GM21786 (cell line): ENCODE measurements around the gene MCFD2.

ENCODE experiments used
- ATAC-seq: cut with Tn5 transposase; IDR thresholded peaks from one replicate; pipeline ENCODE4 v1.9.1; 2021; ENCODE audit not compliant: unreplicated experiment

The MCFD2 gene

DNA sequence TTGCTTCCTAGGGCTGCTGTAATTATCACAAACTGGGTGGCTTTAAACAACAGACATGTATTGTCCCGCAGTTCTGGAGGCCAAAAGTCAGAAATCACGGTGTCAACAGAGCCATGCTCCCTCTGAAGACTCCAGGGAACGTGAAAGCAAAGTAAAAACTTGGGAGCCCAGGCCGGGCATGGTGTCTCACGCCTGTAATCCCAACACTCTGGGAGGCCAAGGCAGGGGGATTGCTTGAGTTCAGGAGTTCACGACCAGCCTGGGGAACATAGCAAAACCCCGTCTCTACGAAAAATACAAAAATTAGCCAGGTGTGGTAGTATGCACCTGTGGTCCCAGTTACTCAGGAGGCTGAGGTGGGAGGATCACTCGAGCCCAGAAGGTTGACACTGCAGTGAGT, 63.5 kb downstream of the MCFD2 start:
- no peak for ATAC-seq
